ENCODE data around the gene RALGAPA1.
"Not testable (repeated sequence)": the region's sequence is repeated elsewhere in the genome, so short reads cannot be mapped to it uniquely, and the experiment has no call there.

Gene RALGAPA1

GRCh38 chr14:35600253-35600652, 208.8 kb downstream of the RALGAPA1 start:
- Histone ChIP-seq H3K4me3 (ENCODE audit: low read depth, low read length) (no peak overlapping the region), H3K9me3 (ENCODE audit: severe bottlenecking) (no peaks in the 10 kb centered on the region), H3K27ac (no peak overlapping the region), H3K36me3 (peaks cover 8% of the 10 kb centered on the region), H3K27me3 (ENCODE audit: insufficient read depth, low read depth, severe bottlenecking) (no peaks in the 10 kb centered on the region)
- no peak for DNase-seq
- TF ChIP-seq CTCF (IDR thresholded peaks at IDR 0.05; ENCODE audit: low read depth, low read length): no peak

GRCh38 chr14:35594616-35595015, 214.5 kb downstream of the RALGAPA1 start:
- no peak overlapping the region for H3K27ac ChIP-seq
- H3K9me3 ChIP-seq (ENCODE audit: severe bottlenecking): no peaks in the 10 kb centered on the region
- no peak for TF ChIP-seq CTCF (IDR thresholded peaks at IDR 0.05; ENCODE audit: low read depth, low read length)
- no peaks in the 10 kb centered on the region; the same call in 1 of the 2 replicates for H3K36me3 ChIP-seq
- DNase-seq: no peak
- H3K4me3 ChIP-seq (ENCODE audit: low read depth, low read length): no peak overlapping the region
- no peaks in the 10 kb centered on the region for H3K27me3 ChIP-seq (ENCODE audit: insufficient read depth, low read depth, severe bottlenecking)

GRCh38 chr14:35587373-35587772, 221.7 kb downstream of the RALGAPA1 start:
- H3K27ac ChIP-seq; DNase-seq; H3K9me3 ChIP-seq (ENCODE audit: severe bottlenecking); H3K36me3 ChIP-seq; H3K27me3 ChIP-seq (ENCODE audit: insufficient read depth, low read depth, severe bottlenecking); H3K4me3 ChIP-seq (ENCODE audit: low read depth, low read length): not testable (repeated sequence)

GRCh38 chr14:35578639-35579038, 230.5 kb downstream of the RALGAPA1 start:
- H3K36me3 ChIP-seq: no peaks in the 10 kb centered on the region
- H3K9me3 ChIP-seq (ENCODE audit: severe bottlenecking): no peaks in the 10 kb centered on the region
- no peak overlapping the region for H3K4me3 ChIP-seq (ENCODE audit: low read depth, low read length)
- TF ChIP-seq CTCF (IDR thresholded peaks at IDR 0.05; ENCODE audit: low read depth, low read length): no peak
- no peaks in the 10 kb centered on the region for H3K27me3 ChIP-seq (ENCODE audit: insufficient read depth, low read depth, severe bottlenecking)
- DNase-seq: no peak
- no peak overlapping the region for H3K27ac ChIP-seq

- peak overlapping the region; percentile 71 for H3K27ac ChIP-seq
- no peaks in the 10 kb centered on the region for H3K36me3 ChIP-seq
- no peak for TF ChIP-seq CTCF (IDR thresholded peaks at IDR 0.05; ENCODE audit: low read depth, low read length)
- no peaks in the 10 kb centered on the region for H3K9me3 ChIP-seq (ENCODE audit: severe bottlenecking)
- no peaks in the 10 kb centered on the region for H3K27me3 ChIP-seq (ENCODE audit: insufficient read depth, low read depth, severe bottlenecking)
- DNase-seq: no peak
- H3K4me3 ChIP-seq (ENCODE audit: low read depth, low read length): no peak overlapping the region
Observed at GRCh38 chr14:35578135-35578534, 231.0 kb downstream of the RALGAPA1 start.

- H3K9me3 ChIP-seq (ENCODE audit: severe bottlenecking): no peaks in the 10 kb centered on the region
- no peaks in the 10 kb centered on the region for H3K27me3 ChIP-seq (ENCODE audit: insufficient read depth, low read depth, severe bottlenecking)
- H3K4me3 ChIP-seq (ENCODE audit: low read depth, low read length): no peak overlapping the region
- DNase-seq: peak; percentile 25
- TF ChIP-seq CTCF (IDR thresholded peaks at IDR 0.05; ENCODE audit: low read depth, low read length): no peak
- no peaks in the 10 kb centered on the region for H3K36me3 ChIP-seq
- peak overlapping the region; percentile 71 for H3K27ac ChIP-seq
Observed at GRCh38 chr14:35576856-35577255, 232.2 kb downstream of the RALGAPA1 start.

All from WERI-Rb-1 (cell line).